Heart right ventricle (tissue), 16 donors: ENCODE measurements around the gene ADARB2. TPM values are rescaled to one million over a fixed set of nuclear protein-coding genes. Genes with fewer than 3 reads are reported as not detected.

Experiments
- ATAC-seq, 8 donors: fragments of 200-7000 bp; cut with Tn5 transposase; one replicate each; pipeline ENCODE4 v1.9.1; 2020; ENCODE audit warnings: mild to moderate bottlenecking in 8 of 8, moderate library complexity in 8 of 8, moderate number of reproducible peaks in 1 of 8
- DNase-seq, 2 donors: peaks; one replicate each; pipeline ENCODE4 v3.0.0-alpha.2; 2020
- H3K27ac ChIP-seq, 10 donors: fragments of 200-600 bp; sonication (generic) in 2 of 10; one replicate each; pipeline versions ENCODE4 v1.5.0 to v1.8.0; 2020 to 2022; ENCODE audit warnings: mild to moderate bottlenecking in 3 of 10
- H3K27me3 ChIP-seq, 7 donors: fragments of 200-600 bp; one replicate each; pipeline ENCODE4 v1.8.0; 2021 to 2022; ENCODE audit warnings: mild to moderate bottlenecking in 2 of 7
- H3K36me3 ChIP-seq, 9 donors: fragments of 200-600 bp; sonication (generic) in 1 of 9; one replicate each; pipeline versions ENCODE4 v1.5.0 to v1.8.0; 2020 to 2022; ENCODE audit warnings: mild to moderate bottlenecking in 2 of 9
- H3K4me1 ChIP-seq, 9 donors: fragments of 200-600 bp; sonication (generic) in 1 of 9; one replicate each; pipeline versions ENCODE4 v1.5.0 to v1.8.0; 2020 to 2022; ENCODE audit warnings: mild to moderate bottlenecking in 4 of 9
- H3K4me3 ChIP-seq, 10 donors: fragments of 200-600 bp; sonication (generic) in 2 of 10; one replicate each; pipeline versions ENCODE4 v1.5.0 to v1.8.0; 2020 to 2022; ENCODE audit warnings: mild to moderate bottlenecking in 7 of 10, moderate library complexity in 2 of 10
- H3K9me3 ChIP-seq, 11 donors: fragments of 200-600 bp in 10 of 11; sonication (generic) in 2 of 11; one replicate each; pipeline versions ENCODE4 v1.5.0 to v1.8.0; 2013 to 2022; ENCODE audit warnings: mild to moderate bottlenecking in 2 of 11, control low read depth in 1 of 11, moderate library complexity in 1 of 11
- CTCF ChIP-seq, 9 donors: fragments of 200-600 bp; sonication (generic) in 2 of 9; IDR thresholded peaks; one replicate each; pipeline versions ENCODE4 v1.5.0 to v1.8.0; 2021 to 2022; ENCODE audit warnings: antibody characterized with exemption in 9 of 9, mild to moderate bottlenecking in 5 of 9, moderate library complexity in 1 of 9
- WGBS, 2 donors: extraction: QIAGEN DNeasy Blood & Tissue Kit; methylation state at CpG; one replicate each; pipeline ENCODE4 v1.1.7; 2013; ENCODE audit warnings: inconsistent platforms in 1 of 2; 5-methylcytosine and 5-hydroxymethylcytosine counted together
- intact Hi-C, 10 donors: fragments of 100-400 bp; cut with DNase I; formaldehyde crosslinking; loops; one replicate each; pipeline versions ENCODE4 v1.11.1 to v1.14.2; 2022
- polyA plus RNA-seq, 2 donors: library from polyadenylated mRNA; stranded (reverse); fragments of 200-250 nt; gene quantifications; one replicate each; pipeline ENCODE4 v1.2.3, GENCODE V29; 2013
- total RNA-seq, 10 donors: library from RNA; stranded (reverse); fragmentation: NEBNext Ultra II Directional in 3 of 10; extraction: Animal tissue kit (Norgen Biotek cat#: 25700) in 3 of 10; gene quantifications; one replicate each; pipeline versions ENCODE4 v1.2.1 to v1.2.4, GENCODE V29; 2021 to 2023
- donor health status: Arrhythmogenic right ventricular cardiomyopathy.
- donor health status: ischemic (EF 13 %, LVEDD 7.1; RV severe dilation, severe dysfunction).
- donor health status: healthy with polysubstance abuse.
- donor health status: DM: no; HTN: yes; CAD: no.
- donor health status: DM: no; HTN: no; CAD: no.
- donor health status: ischemic (EF 25% LVEDD 6.9; RV normal size, moderate dysfunction).
- donor health status: ischemic (EF 25% LVEDD 5.7; RV mildly dilated, moderate dysfunction).
- donor health status: healthy.
- donor health status: DM: yes; HTN: yes; CAD: no.
- donor health status: Ischemic cardiomyopathy.
- donor health status: ischemic (EF 35%, LVEDD 5.7; RV mildly dilated, moderate dysfunction).
- donor health status: nonischemic (EF 11% LVEDD 7.7; RV severe dilation, severe dysfunction).
- donor health status: DM: yes; HTN: yes; CAD: no.
- donor health status: PGD.
- donor health status: ischemic (EF 29% LVEDD 5.4; RV normal size, mild dysfunction).
- donor health status: nonischemic (EF 23%, LVEDD 6.1; RV moderate dilation, normal function).

Gene ADARB2
- total and polyA plus RNA-seq, 12 donors = 0.08 to 0.47 (median 0.17) TPM; not detected in 2

DNA sequence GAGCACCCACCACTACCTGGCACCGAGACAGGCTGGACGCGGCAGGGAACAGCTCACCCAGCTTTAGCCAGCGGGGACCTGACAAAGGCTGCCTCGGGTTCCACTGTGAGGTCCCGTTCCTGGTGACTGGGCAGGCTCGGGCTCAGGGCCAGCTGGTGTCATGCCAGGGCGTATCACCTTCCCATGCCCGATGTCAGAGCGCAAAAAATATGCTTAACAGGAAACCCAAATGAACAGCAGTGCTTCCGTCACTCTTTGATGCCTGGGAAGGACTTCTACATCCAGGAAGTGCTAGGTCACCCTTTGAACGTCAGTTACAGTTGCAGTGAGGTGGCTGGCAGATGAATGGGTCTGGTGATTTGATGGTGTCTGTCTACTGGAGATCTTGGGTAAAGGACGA, 106.0 kb downstream of the ADARB2 start:
- 78% methylated on average over 13 of the region's 13 CpGs for WGBS, 2 donors
- intact Hi-C loops = no loop called here
- ATAC-seq (no peak), DNase-seq (no peak)
- no peaks in the 10 kb centered on the region for H3K4me1 ChIP-seq
- no peak overlapping the region for H3K4me3 ChIP-seq
- peaks cover 0 to 5% (median 0%) of the 10 kb centered on the region in 11 donors for H3K9me3 ChIP-seq
- H3K36me3 ChIP-seq = no peaks in the 10 kb centered on the region
- no peak for TF ChIP-seq CTCF (IDR thresholded peaks at IDR 0.05)
- H3K27ac ChIP-seq = no peak overlapping the region
- H3K27me3 ChIP-seq = peaks cover 0 to 45% (median 6%) of the 10 kb centered on the region in 7 donors

DNA sequence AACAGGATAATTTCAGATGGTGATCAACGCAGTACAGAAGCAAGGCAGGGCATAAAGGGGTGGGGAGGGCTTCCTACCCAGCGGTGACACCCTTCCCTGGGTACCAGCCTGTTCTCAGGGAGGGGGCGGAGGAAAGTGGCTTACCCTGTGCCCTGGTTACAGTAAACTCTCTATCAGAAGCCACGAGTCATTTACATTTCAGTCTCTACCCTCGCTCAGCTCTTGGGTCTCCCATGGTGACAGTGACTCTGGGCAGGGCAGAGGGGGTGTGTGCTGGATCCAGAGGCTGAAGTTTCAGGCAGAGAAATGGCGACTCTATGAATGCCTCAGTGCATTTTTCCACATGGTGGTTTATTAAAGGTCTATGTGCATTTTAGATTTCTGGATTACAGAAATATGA, 107.0 kb downstream of the ADARB2 start:
- Histone ChIP-seq H3K4me3 (no peak overlapping the region), H3K27ac (no peak overlapping the region), H3K36me3 (no peaks in the 10 kb centered on the region), H3K4me1 (no peaks in the 10 kb centered on the region), H3K9me3 (peaks cover 0 to 5% (median 0%) of the 10 kb centered on the region in 11 donors), H3K27me3 (peaks cover 0 to 40% (median 5%) of the 10 kb centered on the region in 7 donors)
- ATAC-seq (no peak), DNase-seq (no peak)
- WGBS, 2 donors = 74 to 80% methylated on average over 6 of the region's 6 CpGs
- TF ChIP-seq CTCF (IDR thresholded peaks at IDR 0.05) = no peak
- intact Hi-C loops = no loop called here

- no peak for TF ChIP-seq CTCF (IDR thresholded peaks at IDR 0.05)
- intact Hi-C loops = no loop called here
- Histone ChIP-seq H3K36me3 (no peaks in the 10 kb centered on the region), H3K27me3 (peaks cover 0 to 34% (median 5%) of the 10 kb centered on the region in 7 donors), H3K27ac (no peak overlapping the region), H3K4me1 (no peaks in the 10 kb centered on the region), H3K9me3 (peaks cover 0 to 5% (median 0%) of the 10 kb centered on the region in 11 donors), H3K4me3 (no peak overlapping the region)
- DNase-seq (no peak), ATAC-seq (no peak)
- 63 to 66% methylated on average over 18 of the region's 18 CpGs for WGBS, 2 donors
Observed at GRCh38 chr10:1629326-1630198, 107.8 kb downstream of the ADARB2 start.

DNA sequence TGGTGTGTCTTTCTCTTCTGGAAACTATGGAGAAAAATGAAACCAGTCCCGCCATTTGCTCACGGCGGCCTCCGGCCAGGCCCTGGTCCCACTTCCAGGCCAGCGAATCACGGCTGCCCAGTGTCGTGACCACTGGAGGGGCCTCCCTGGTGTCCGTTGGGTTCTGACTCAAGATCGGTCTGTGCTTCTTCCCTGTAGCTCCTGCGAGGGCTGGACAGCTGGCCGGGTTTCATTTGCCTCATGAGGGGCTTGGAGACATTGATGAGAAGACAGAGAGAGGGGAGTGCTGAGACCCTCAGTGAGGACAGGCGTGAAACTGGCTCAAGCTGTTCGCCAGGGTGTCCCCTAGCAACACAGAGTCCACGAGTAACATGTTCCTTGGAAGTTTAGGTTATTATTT, 108.6 kb downstream of the ADARB2 start:
- WGBS, 2 donors = 82 to 90% methylated on average over 14 of the region's 14 CpGs
- Histone ChIP-seq H3K4me3 (no peak overlapping the region), H3K27ac (no peak overlapping the region), H3K4me1 (no peaks in the 10 kb centered on the region), H3K36me3 (no peaks in the 10 kb centered on the region), H3K27me3 (peaks cover 0 to 26% (median 5%) of the 10 kb centered on the region in 7 donors), H3K9me3 (peaks cover 0 to 5% (median 0%) of the 10 kb centered on the region in 11 donors)
- DNase-seq (no peak), ATAC-seq (no peak)
- intact Hi-C loops = no loop called here
- no peak for TF ChIP-seq CTCF (IDR thresholded peaks at IDR 0.05)
